ENCODE data around the gene NATD1. TPM values are rescaled to one million over a fixed set of nuclear protein-coding genes. Genes with fewer than 3 reads are reported as not detected.

The NATD1 gene
- polyA plus RNA-seq, 1 of the 3 experiments (the other 2 are of a cell fraction): 3.9 TPM

- no peak for TF ChIP-seq NRF1 (IDR thresholded peaks at IDR 0.05; ENCODE audit: low read depth, low read length)
- no peak for TF ChIP-seq POLR2AphosphoS5 (IDR thresholded peaks at IDR 0.05; ENCODE audit: low read depth, low read length)
- TF ChIP-seq GABPA (IDR thresholded peaks at IDR 0.05; ENCODE audit: low read depth): no peak
- TF ChIP-seq RFX5 (IDR thresholded peaks at IDR 0.05; ENCODE audit: low read length): peak; percentile 55; the same call in 1 of the 2 replicates
- no peak for TF ChIP-seq REST (IDR thresholded peaks at IDR 0.05; ENCODE audit: low read depth, low read length)
Observed at GRCh38 chr17:21201298-21201595, 52.0 kb downstream of the NATD1 start (continued).

- H3K9ac ChIP-seq: no peak overlapping the region
- no peaks in the 10 kb centered on the region for H3F3A ChIP-seq (replicated peaks; ENCODE audit: insufficient read depth)
- peaks cover 4 to 14% of the 10 kb centered on the region in 2 experiments for H3K36me3 ChIP-seq (replicated peaks in 1 of 2; ENCODE audit: control insufficient read depth in 1 of 2, insufficient read depth in 2 of 2, low read length in 1 of 2)
- H4K20me1 ChIP-seq (ENCODE audit: insufficient read depth): peaks cover 81% of the 10 kb centered on the region
- no peak for DNase-seq
- no peak overlapping the region for H2AFZ ChIP-seq (ENCODE audit: low read depth)
- ChIA-PET CTCF (interaction anchor here (0.8 to 2.5 kb wide), 5 partner anchors 9 to 161 kb away, joined by 3 to 8 read pairs (median 4); no protein-coding TSS in a partner anchor), POLR2A (no interaction called here)
- no peak overlapping the region for H3K4me2 ChIP-seq
- WGBS (ENCODE audit: low lambda C conversion rate): 89% methylated on average over 14 of the region's 15 CpGs
- H3K9me2 ChIP-seq: no peaks in the 10 kb centered on the region
- no peaks in the 10 kb centered on the region for H3K27me3 ChIP-seq (ENCODE audit: insufficient read depth)
- no peak overlapping the region for H3K4me3 ChIP-seq (ENCODE audit: low read depth in 2 of 2, low read length in 1 of 2)
- no peaks in the 10 kb centered on the region for H3K9me3 ChIP-seq
- H3K79me2 ChIP-seq (ENCODE audit: insufficient read depth): peaks cover 92% of the 10 kb centered on the region
- TF ChIP-seq JUND (IDR thresholded peaks at IDR 0.05) (no peak), TAF1 (IDR thresholded peaks at IDR 0.05; ENCODE audit: borderline replicate concordance, low read depth, low read length) (no peak)
- peaks cover 0 to 19% of the 10 kb centered on the region in 2 experiments; a peak in 1 of 4 replicates for H3K4me1 ChIP-seq (ENCODE audit: control insufficient read depth in 1 of 2, insufficient read depth in 2 of 2, low read depth in 1 of 2, low read length in 1 of 2)
- no peak overlapping the region for H3K27ac ChIP-seq (ENCODE audit: low read depth in 2 of 2, low read length in 1 of 2)
Observed at GRCh38 chr17:21200590-21201297, 52.5 kb downstream of the NATD1 start.

- no peak overlapping the region for H3K27ac ChIP-seq (ENCODE audit: low read depth in 2 of 2, low read length in 1 of 2)
- POLR2A ChIA-PET: no interaction called here
- no peak overlapping the region for H3K9ac ChIP-seq
- TF ChIP-seq ELF1 (IDR thresholded peaks at IDR 0.05) (no peak), SIN3A (IDR thresholded peaks at IDR 0.05; ENCODE audit: borderline replicate concordance, low read depth, low read length) (no peak), EZH2phosphoT487 (IDR thresholded peaks at IDR 0.05; ENCODE audit: borderline replicate concordance, low read depth) (no peak), TEAD4 (IDR thresholded peaks at IDR 0.05; ENCODE audit: borderline replicate concordance, insufficient read depth) (no peak), MEF2A (IDR thresholded peaks at IDR 0.05; ENCODE audit: borderline replicate concordance, low read depth) (no peak), FOXM1 (IDR thresholded peaks at IDR 0.05; ENCODE audit: low read depth) (no peak), USF1 (IDR thresholded peaks at IDR 0.05; ENCODE audit: borderline replicate concordance, low read depth) (no peak), TCF12 (IDR thresholded peaks at IDR 0.05) (no peak), JUND (IDR thresholded peaks at IDR 0.05) (no peak), TAF1 (IDR thresholded peaks at IDR 0.05; ENCODE audit: borderline replicate concordance, low read depth, low read length) (no peak), GABPA (IDR thresholded peaks at IDR 0.05; ENCODE audit: low read depth) (no peak), MAX (IDR thresholded peaks at IDR 0.05; ENCODE audit: low read depth) (no peak)
- H3K4me3 ChIP-seq (ENCODE audit: low read depth in 2 of 2, low read length in 1 of 2): no peak overlapping the region
- no peaks in the 10 kb centered on the region for H3K27me3 ChIP-seq (ENCODE audit: insufficient read depth)
- CTCF ChIA-PET: interaction anchor here (0.6 to 2.5 kb wide), 6 partner anchors 71 to 971 kb away, joined by 3 to 8 read pairs (median 4); no protein-coding TSS in a partner anchor
- peaks cover 0 to 19% of the 10 kb centered on the region in 2 experiments; a peak in 1 of 4 replicates for H3K4me1 ChIP-seq (ENCODE audit: control insufficient read depth in 1 of 2, insufficient read depth in 2 of 2, low read depth in 1 of 2, low read length in 1 of 2)
- peaks cover 72% of the 10 kb centered on the region for H4K20me1 ChIP-seq (ENCODE audit: insufficient read depth)
- H3K9me3 ChIP-seq: no peaks in the 10 kb centered on the region
- H3F3A ChIP-seq (replicated peaks; ENCODE audit: insufficient read depth): no peaks in the 10 kb centered on the region
- no peak overlapping the region for H2AFZ ChIP-seq (ENCODE audit: low read depth)
- WGBS (ENCODE audit: low lambda C conversion rate): 100% methylated on average over 10 of the region's 10 CpGs
- DNase-seq: no peak
- no peaks in the 10 kb centered on the region for H3K9me2 ChIP-seq
- peaks cover 83% of the 10 kb centered on the region for H3K79me2 ChIP-seq (ENCODE audit: insufficient read depth)
- H3K36me3 ChIP-seq (replicated peaks in 1 of 2; ENCODE audit: control insufficient read depth in 1 of 2, insufficient read depth in 2 of 2, low read length in 1 of 2): peaks cover 4 to 14% of the 10 kb centered on the region in 2 experiments
- no peak overlapping the region for H3K4me2 ChIP-seq
Observed at GRCh38 chr17:21199856-21200255, 53.4 kb downstream of the NATD1 start.

Measured in SK-N-SH (cell line).